ENCODE measurements around the gene CISH.

The CISH gene

DNA sequence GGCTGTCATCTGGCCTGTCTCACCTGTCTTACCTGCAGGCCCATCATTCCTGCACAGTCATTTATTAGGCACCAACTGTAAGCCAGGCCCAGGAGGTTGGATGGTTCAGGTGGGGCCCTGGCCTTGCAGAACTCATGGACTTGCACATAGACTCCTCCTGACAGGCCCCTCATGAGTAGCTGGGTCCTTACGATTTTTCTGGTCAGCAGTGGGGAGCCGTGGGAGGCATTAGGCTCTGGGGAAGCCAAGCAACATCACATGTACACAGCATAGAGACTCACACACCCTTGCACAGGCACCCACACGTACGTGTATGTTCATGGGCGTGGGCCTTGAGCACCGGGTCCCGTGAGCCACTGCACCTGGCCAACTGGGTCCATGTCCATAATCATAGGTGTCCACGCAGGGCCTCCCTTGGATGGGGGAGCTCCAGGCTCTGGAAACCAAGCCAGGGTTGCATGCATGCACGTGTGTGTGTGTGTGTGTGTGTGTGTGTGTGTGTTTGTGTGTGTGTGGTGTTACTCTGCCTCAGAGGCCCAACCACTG, 20.3 kb downstream of the CISH start:
- in situ Hi-C loops (cut with HindIII; ENCODE audit: low sequenced_read_pairs) = no loop called here
- H3K4me3 ChIP-seq (ENCODE audit: low read depth, low read length) = no peak overlapping the region
- DNase-seq (ENCODE audit: low read depth, low spot score) = no peak

DNA sequence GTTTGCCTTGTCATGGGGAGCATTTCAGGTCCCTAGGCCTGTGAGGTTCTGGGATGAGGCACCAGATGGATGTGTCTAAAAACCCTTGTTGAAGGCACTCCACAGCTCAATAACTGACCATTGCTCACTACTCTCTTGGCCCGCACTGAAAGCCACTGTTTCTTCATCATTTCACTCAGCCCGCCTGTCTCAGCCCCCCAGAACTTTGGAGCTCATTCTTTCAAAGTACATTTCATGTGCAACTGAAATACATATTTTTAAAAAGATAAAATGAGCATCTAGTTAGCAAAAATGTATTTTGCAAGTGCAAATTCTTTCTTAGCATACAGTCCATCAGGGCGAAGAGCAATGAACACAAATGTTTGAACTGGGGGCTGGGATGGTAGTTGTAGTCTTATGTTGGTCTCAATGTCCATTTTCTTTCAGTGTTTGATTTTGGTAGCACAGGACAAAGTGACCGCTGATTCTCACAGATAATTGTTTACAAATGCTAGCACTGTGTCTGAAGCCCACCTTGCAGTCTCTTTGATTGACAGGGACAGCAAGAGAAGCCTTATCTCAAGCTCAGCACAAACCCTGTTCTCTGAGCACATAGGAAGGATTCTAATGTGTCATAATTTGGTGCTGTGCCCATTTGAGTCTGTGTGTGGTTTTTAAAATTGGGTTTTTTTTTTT, 22.7 kb downstream of the CISH start:
- TF ChIP-seq, protein P1, sequence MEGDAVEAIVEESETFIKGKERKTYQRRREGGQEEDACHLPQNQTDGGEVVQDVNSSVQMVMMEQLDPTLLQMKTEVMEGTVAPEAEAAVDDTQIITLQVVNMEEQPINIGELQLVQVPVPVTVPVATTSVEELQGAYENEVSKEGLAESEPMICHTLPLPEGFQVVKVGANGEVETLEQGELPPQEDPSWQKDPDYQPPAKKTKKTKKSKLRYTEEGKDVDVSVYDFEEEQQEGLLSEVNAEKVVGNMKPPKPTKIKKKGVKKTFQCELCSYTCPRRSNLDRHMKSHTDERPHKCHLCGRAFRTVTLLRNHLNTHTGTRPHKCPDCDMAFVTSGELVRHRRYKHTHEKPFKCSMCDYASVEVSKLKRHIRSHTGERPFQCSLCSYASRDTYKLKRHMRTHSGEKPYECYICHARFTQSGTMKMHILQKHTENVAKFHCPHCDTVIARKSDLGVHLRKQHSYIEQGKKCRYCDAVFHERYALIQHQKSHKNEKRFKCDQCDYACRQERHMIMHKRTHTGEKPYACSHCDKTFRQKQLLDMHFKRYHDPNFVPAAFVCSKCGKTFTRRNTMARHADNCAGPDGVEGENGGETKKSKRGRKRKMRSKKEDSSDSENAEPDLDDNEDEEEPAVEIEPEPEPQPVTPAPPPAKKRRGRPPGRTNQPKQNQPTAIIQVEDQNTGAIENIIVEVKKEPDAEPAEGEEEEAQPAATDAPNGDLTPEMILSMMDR (IDR thresholded peaks at IDR 0.05; ENCODE audit: low read depth, low read length) = no peak
- H3K4me3 ChIP-seq (ENCODE audit: low read depth, low read length) = no peak overlapping the region
- in situ Hi-C loops (cut with HindIII; ENCODE audit: low sequenced_read_pairs) = no loop called here
- DNase-seq (ENCODE audit: low read depth, low spot score) = no peak

More for the DNA sequence above, 20.3 kb downstream of the CISH start:
- TF ChIP-seq, protein P1 (IDR thresholded peaks at IDR 0.05; ENCODE audit: low read depth, low read length) = no peak

- no peak overlapping the region for H3K4me3 ChIP-seq (ENCODE audit: low read depth, low read length)
- in situ Hi-C loops (cut with HindIII; ENCODE audit: low sequenced_read_pairs) = no loop called here
- TF ChIP-seq, protein P1 (IDR thresholded peaks at IDR 0.05; ENCODE audit: low read depth, low read length) = no peak
- DNase-seq (ENCODE audit: low read depth, low spot score) = no peak
Measured at GRCh38 chr3:50587806-50588758, 23.5 kb downstream of the CISH start.

DNA sequence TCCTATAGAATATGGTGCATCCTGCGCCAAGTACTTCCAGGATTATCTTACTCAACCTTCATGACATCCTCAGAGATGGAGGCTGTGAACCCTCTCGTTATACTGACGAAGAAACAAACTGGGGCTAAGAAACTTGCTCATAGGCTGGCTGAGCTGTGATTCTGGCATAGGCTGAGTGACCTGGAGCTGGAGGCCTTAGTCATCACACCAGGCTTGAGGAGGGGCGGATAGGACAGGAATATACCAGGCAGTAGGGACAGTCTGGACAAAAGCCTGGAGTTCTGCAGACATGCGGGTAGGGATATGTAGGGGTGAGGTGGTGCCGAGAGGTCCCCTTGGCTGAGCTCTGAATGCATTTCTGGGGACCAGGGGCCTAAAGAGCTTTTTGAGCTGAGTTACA, 24.2 kb downstream of the CISH start:
- in situ Hi-C loops (cut with HindIII; ENCODE audit: low sequenced_read_pairs) = no loop called here
- DNase-seq (ENCODE audit: low read depth, low spot score) = no peak
- H3K4me3 ChIP-seq (ENCODE audit: low read depth, low read length) = no peak overlapping the region
- TF ChIP-seq, protein P1 (IDR thresholded peaks at IDR 0.05; ENCODE audit: low read depth, low read length) = no peak

GRCh38 chr3:50586763-50587070, 24.9 kb downstream of the CISH start:
- in situ Hi-C loops (cut with HindIII; ENCODE audit: low sequenced_read_pairs) = no loop called here
- no peak overlapping the region for H3K4me3 ChIP-seq (ENCODE audit: low read depth, low read length)
- TF ChIP-seq, protein P1 (IDR thresholded peaks at IDR 0.05; ENCODE audit: low read depth, low read length) = no peak
- DNase-seq (ENCODE audit: low read depth, low spot score) = no peak

DNA sequence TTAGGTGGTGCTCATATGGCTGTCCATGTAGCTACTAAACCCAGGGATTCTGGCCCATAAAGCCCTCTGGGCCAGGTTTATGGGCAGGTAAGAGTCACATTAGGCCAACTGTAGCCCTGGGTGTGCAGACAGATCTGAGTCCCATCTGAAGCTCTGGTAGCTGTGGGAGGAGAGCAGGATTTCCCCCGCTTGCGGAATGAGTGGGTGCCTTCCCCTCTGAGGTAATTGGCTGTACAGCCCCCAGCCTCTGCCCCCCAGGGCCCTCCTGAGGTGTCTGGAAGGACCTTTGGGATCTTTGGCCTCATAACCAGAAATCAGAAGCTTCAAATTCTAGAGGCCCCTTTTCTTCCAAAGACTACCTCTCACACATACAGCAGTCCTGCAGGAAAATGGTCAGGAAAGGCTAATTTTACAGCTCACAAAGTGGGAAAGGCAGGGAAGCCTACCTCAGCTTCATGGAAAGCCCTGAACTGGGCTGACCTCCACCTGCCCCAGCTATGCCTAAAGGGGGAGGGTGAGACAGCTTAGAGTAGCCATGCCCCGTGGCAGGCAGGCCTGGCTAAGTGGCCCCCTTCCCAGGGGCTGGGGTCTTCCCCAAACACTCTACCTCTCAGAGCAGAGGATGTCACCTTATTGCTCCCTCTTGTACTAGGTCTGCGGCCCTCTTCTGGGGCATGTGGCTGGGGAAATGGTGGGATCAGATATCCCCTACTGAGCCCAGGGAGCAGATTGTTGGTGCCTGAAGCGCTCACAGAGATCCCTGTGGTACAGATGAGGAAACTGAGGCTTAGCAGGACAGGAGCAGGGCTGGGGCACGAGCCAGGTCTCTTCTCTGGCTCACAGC, 25.4 kb downstream of the CISH start:
- no peak for DNase-seq (ENCODE audit: low read depth, low spot score)
- H3K4me3 ChIP-seq (ENCODE audit: low read depth, low read length) = no peak overlapping the region
- TF ChIP-seq, protein P1 (IDR thresholded peaks at IDR 0.05; ENCODE audit: low read depth, low read length) = no peak
- in situ Hi-C loops (cut with HindIII; ENCODE audit: low sequenced_read_pairs) = no loop called here

Data from astrocyte of the spinal cord (primary cell).